T-helper 2 cell treated with Interferon-gamma antibody and Interleukin-4, amounts not matched to agents 5 μg/mL and 100 μg/mL, for 36 hours (primary cell): Measurements from ENCODE around the gene ATP6V0E2.
A peak's percentile ranks its signal among the peaks of the same experiment; 100 is the strongest.

Experiments
- DNase-seq: peaks from one replicate; pipeline ENCODE4 v3.0.0; 2021; ENCODE audit warnings: low spot score
- H3K27ac Mint-ChIP-seq: one replicate; pipeline ENCODE4 v1.8.0; 2021; ENCODE audit warnings: mild to moderate bottlenecking, mixed read lengths
- H3K27me3 Mint-ChIP-seq: one replicate; pipeline ENCODE4 v1.8.0; 2021; ENCODE audit warnings: low read depth, mixed read lengths
- H3K36me3 Mint-ChIP-seq: one replicate; pipeline ENCODE4 v1.8.0; 2021; ENCODE audit warnings: low read depth, mixed read lengths
- H3K4me1 Mint-ChIP-seq: one replicate; pipeline ENCODE4 v1.8.0; 2021; ENCODE audit warnings: low read depth, mixed read lengths
- H3K4me3 Mint-ChIP-seq: one replicate; pipeline ENCODE4 v1.8.0; 2022; ENCODE audit warnings: mild to moderate bottlenecking, moderate library complexity, mixed read lengths
- H3K9me3 Mint-ChIP-seq: one replicate; pipeline ENCODE4 v1.8.0; 2021; ENCODE audit warnings: mixed read lengths

ATP6V0E2 gene

DNA sequence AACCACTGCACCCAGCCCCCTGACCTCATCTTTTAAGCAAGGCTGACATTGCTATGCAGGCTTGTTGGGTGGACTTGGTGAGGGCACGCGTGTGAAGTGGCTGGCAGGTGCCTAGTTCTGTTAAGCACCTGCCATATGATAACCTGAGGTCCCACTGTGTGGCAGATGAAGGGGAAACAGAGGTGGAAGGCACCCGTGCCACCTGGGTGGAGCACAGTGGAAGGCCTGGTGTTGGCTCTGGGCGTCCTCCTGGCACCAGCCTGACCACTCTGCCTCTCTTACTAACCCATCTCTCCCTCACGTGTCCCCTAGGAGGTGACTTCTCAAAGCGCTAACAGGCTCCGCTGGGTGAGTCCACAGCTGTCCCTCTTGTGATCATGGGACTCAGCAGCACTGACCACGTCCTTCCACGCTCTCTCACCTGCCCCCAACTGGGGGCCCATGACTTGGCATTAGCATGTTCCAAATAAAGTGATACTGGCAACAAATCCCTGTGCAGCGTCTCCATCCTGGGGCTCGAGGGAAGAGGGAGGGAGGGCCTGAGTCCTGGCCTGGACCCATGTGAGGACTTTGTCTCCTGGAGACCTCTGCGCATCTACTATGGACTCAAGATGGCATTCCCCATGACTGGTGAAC is 40.2 kb upstream of the ATP6V0E2 start:
- H3K4me3 Mint-ChIP-seq = no peak overlapping the region
- no peak overlapping the region for H3K27ac Mint-ChIP-seq
- H3K9me3 Mint-ChIP-seq = no peaks in the 10 kb centered on the region
- peaks cover 5% of the 10 kb centered on the region for H3K4me1 Mint-ChIP-seq
- no peaks in the 10 kb centered on the region for H3K36me3 Mint-ChIP-seq
- peaks cover 12% of the 10 kb centered on the region for H3K27me3 Mint-ChIP-seq
- no peak for DNase-seq

GRCh38 chr7:149834601-149835000 is 39.2 kb upstream of the ATP6V0E2 start:
- Mint-ChIP-seq H3K4me1 (peaks cover 13% of the 10 kb centered on the region), H3K36me3 (peaks cover 2% of the 10 kb centered on the region), H3K27ac (no peak overlapping the region), H3K4me3 (no peak overlapping the region), H3K9me3 (no peaks in the 10 kb centered on the region), H3K27me3 (peaks cover 12% of the 10 kb centered on the region)
- no peak for DNase-seq

- no peak overlapping the region for H3K4me3 Mint-ChIP-seq
- peaks cover 17% of the 10 kb centered on the region for H3K4me1 Mint-ChIP-seq
- H3K36me3 Mint-ChIP-seq = peaks cover 3% of the 10 kb centered on the region
- peaks cover 12% of the 10 kb centered on the region for H3K27me3 Mint-ChIP-seq
- DNase-seq = no peak
- no peaks in the 10 kb centered on the region for H3K9me3 Mint-ChIP-seq
- no peak overlapping the region for H3K27ac Mint-ChIP-seq
These were observed 37.3 kb upstream of the ATP6V0E2 start for GRCh38 chr7:149836434-149836833.

DNA sequence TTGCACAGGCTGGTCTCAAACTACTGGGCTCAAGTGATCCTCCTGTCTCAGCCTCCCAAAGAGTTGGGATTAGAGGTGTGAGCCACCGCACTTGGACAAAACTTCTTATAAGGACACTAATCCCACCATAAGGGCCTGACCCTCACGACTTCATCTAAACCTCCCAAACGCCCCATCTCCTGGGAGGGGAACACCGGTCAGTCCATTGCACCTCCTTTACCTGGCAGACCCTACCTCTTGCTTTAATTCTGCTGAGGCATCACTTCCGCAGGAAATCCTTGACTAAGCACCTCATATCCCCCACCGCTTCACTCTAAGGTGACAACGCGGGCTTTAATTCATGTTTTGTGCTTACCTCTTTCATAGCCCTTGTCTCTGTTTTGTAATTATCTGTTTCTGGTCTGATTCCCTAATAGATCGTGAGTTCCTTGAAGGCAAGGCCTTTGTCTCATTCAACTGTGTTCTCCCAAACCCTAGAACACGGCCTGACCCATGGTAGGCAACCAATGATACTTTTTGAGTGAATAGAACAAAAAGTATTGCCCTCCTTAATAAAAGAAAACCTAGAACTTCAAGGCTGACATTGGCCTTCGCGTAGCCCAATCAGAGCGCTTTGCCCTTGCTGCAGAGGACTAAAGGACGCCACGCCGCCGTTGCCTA is 36.1 kb upstream of the ATP6V0E2 start:
- Mint-ChIP-seq H3K27ac (no peak overlapping the region), H3K36me3 (peaks cover 3% of the 10 kb centered on the region), H3K4me1 (peaks cover 18% of the 10 kb centered on the region), H3K27me3 (peaks cover 12% of the 10 kb centered on the region), H3K4me3 (peak overlapping the region; percentile 81), H3K9me3 (no peaks in the 10 kb centered on the region)
- no peak for DNase-seq

DNA sequence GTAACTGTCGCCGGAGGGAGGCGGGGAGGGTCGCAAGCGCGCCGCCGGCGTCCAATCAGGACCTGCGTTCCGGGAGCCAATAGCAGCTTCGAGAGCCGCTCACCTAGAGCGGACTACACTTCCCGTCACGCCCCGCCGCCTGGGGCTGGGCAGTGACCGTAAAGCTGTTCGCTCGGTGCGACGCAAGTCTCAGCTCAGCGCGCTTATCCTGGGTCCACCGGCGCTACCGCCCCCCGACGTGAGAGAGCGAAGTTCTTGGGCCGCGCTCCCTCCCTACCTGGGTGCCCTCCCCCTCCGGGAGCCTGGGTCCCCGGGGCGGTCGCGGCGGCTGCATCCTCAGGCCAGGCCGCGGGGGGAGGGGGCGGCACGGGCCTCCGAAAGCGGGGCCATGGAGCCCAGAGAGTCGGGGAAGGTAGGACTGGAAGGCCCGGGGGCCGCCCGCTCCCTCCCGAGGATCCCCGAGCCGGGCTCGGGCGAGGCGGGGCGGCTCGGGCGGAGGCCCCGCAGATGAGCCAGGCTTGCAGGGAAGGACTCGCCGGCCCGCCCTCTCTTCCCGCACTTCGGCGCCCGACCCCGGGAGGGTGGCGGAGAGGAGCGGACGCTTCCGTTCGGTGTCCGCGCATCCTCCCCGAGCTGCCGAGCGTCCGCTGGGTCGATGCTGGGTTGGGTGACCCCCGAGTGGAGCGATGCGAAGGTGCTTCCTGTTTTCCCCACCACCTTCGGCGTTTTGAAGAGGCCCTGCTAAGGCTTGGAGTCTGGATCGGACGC is 35.4 kb upstream of the ATP6V0E2 start, which contains the start of gene ZNF862:
Gene ZNF862, plus strand, starts transcription at position 152 of the 768 bp plus-strand sequence. Its CDS starts 237 bp downstream, at position 389.
- Mint-ChIP-seq H3K9me3 (no peaks in the 10 kb centered on the region), H3K4me1 (peaks cover 18% of the 10 kb centered on the region), H3K27ac (peak within 1 kb of the TSS; percentile 53), H3K27me3 (peaks cover 12% of the 10 kb centered on the region), H3K4me3 (peak within 1 kb of the TSS; percentile 87), H3K36me3 (peaks cover 3% of the 10 kb centered on the region)
- DNase-seq = peak; percentile 96

GRCh38 chr7:149838992-149839408 is 34.8 kb upstream of the ATP6V0E2 start:
- peak overlapping the region; percentile 87 for H3K4me3 Mint-ChIP-seq
- H3K27me3 Mint-ChIP-seq = peaks cover 12% of the 10 kb centered on the region
- H3K36me3 Mint-ChIP-seq = peaks cover 3% of the 10 kb centered on the region
- peak overlapping the region; percentile 53 for H3K27ac Mint-ChIP-seq
- H3K9me3 Mint-ChIP-seq = no peaks in the 10 kb centered on the region
- no peak for DNase-seq
- H3K4me1 Mint-ChIP-seq = peaks cover 18% of the 10 kb centered on the region

DNA sequence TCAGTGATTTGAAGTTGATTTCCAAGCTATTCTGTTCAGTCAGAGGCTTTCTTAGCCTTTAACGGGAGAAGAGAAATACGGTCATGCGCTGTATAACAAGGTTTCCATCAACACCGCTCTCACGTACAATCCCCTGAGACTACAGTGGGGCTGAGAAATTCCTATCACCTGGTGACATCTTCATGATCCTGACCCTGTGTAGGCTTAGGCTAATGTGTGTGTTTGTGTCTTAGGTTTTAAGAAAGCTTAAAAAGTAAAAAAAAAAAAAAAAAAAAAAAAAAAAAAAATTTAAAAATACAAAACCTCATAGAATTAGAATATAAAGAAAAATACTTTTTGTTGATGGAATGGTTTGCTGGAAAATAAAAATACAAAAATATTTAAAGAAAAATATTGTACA is 33.8 kb upstream of the ATP6V0E2 start:
- Mint-ChIP-seq H3K27me3 (peaks cover 5% of the 10 kb centered on the region), H3K27ac (no peak overlapping the region), H3K4me1 (peaks cover 18% of the 10 kb centered on the region), H3K4me3 (no peak overlapping the region), H3K36me3 (peaks cover 3% of the 10 kb centered on the region), H3K9me3 (no peaks in the 10 kb centered on the region)
- DNase-seq = no peak

GRCh38 chr7:149843566-149843965 is 30.2 kb upstream of the ATP6V0E2 start:
- Mint-ChIP-seq H3K4me3 (no peak overlapping the region), H3K4me1 (peaks cover 13% of the 10 kb centered on the region), H3K27ac (no peak overlapping the region), H3K36me3 (peaks cover 12% of the 10 kb centered on the region), H3K9me3 (no peaks in the 10 kb centered on the region), H3K27me3 (no peaks in the 10 kb centered on the region)
- DNase-seq = no peak

GRCh38 chr7:149844445-149844844 is 29.3 kb upstream of the ATP6V0E2 start:
- no peak for DNase-seq
- Mint-ChIP-seq H3K27ac (no peak overlapping the region), H3K27me3 (no peaks in the 10 kb centered on the region), H3K9me3 (no peaks in the 10 kb centered on the region), H3K4me3 (no peak overlapping the region), H3K4me1 (peaks cover 6% of the 10 kb centered on the region), H3K36me3 (peaks cover 11% of the 10 kb centered on the region)

DNA sequence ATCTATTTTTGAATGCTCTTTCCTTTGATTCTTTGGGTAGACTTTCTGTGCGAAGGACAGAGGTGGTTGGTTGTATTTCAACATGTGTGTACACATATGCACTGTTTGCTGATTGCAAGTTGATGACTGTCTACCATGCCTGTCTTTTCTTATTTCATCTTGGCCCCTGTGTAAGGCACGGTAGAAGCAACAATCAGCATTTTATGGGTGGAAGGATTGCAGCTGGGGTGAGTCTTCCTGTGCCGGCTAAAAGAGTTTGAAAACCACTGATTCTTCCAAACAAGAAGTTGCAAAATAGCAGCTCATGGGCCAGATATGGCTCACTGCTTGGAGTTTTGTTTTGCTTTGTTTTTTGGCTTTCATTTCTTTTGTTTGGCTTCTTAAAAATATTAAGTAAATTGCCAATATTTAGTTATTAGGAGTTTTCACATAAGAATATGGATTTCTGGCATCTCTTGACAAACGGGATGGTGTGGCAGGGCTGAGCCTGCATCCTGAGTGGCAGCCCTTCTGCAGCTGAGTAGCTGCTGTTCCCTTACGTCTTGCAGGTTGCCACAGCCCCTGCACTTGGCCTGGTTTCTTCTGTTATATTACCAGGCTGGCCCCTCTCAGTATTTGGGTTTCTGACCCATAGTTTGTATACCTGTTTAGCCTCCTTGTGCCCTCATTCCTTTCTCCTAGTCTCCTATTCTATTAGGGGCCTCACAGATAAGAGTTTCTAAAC is 28.4 kb upstream of the ATP6V0E2 start:
- no peak for DNase-seq
- peaks cover 4% of the 10 kb centered on the region for H3K4me1 Mint-ChIP-seq
- H3K4me3 Mint-ChIP-seq = no peak overlapping the region
- no peak overlapping the region for H3K27ac Mint-ChIP-seq
- H3K27me3 Mint-ChIP-seq = no peaks in the 10 kb centered on the region
- no peaks in the 10 kb centered on the region for H3K9me3 Mint-ChIP-seq
- peaks cover 9% of the 10 kb centered on the region for H3K36me3 Mint-ChIP-seq

DNA sequence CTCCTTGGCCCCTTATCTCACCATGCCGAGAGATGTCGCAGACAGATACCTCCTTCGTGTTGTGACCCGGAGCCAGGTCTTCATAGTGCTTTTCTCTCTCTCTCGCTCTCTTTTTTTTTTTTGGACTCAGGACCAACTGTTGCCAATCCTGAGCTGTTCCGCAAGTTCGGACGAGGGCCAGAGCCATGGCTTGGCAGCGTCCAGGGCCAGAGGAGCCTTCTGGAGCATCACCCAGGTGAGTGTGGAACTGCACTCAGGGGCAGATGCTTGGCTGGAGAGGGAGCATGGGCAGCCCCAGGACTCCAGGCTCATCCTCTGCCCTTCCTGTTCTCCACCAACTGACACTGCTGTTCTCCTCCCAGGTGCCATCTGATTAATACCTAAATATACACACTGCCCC is 27.7 kb upstream of the ATP6V0E2 start:
- H3K4me1 Mint-ChIP-seq = peaks cover 3% of the 10 kb centered on the region
- no peak for DNase-seq
- H3K36me3 Mint-ChIP-seq = peaks cover 9% of the 10 kb centered on the region
- no peaks in the 10 kb centered on the region for H3K9me3 Mint-ChIP-seq
- H3K27ac Mint-ChIP-seq = no peak overlapping the region
- H3K27me3 Mint-ChIP-seq = no peaks in the 10 kb centered on the region
- H3K4me3 Mint-ChIP-seq = no peak overlapping the region

DNA sequence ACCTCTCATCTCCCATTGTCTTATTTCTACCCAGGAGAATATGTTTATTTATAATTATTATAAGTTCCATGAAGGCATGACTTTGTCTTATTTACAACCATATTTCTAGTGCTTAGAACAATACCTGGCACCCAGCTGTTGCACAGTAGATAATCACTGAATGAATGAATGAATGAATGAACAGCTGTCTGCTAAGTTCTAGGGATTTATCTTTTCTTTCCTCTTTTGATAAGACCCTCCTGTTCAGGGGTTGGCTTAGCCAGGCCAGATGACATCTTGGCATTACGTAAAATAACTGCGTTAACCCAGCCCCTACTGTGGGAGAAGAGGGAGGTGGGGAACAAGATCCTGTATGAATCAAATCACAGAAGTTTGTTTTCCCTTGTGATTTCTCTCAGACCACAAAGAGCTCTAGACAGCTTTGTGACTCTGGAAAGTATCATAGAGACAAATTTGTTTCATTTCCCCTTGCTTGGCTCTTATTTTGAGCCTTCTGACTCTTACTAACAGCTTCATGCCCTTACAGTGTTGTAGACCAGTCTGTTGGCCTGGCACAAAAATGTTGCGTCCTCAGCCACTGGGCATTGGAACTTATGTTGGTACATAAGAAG is 27.2 kb upstream of the ATP6V0E2 start:
- DNase-seq = no peak
- Mint-ChIP-seq H3K4me1 (peaks cover 3% of the 10 kb centered on the region), H3K36me3 (peaks cover 9% of the 10 kb centered on the region), H3K9me3 (no peaks in the 10 kb centered on the region), H3K27ac (no peak overlapping the region), H3K4me3 (no peak overlapping the region), H3K27me3 (no peaks in the 10 kb centered on the region)

GRCh38 chr7:149849174-149849573 is 24.6 kb upstream of the ATP6V0E2 start:
- no peak overlapping the region for H3K4me3 Mint-ChIP-seq
- peaks cover 2% of the 10 kb centered on the region for H3K4me1 Mint-ChIP-seq
- peaks cover 11% of the 10 kb centered on the region for H3K36me3 Mint-ChIP-seq
- no peaks in the 10 kb centered on the region for H3K9me3 Mint-ChIP-seq
- DNase-seq = no peak
- H3K27ac Mint-ChIP-seq = no peak overlapping the region
- H3K27me3 Mint-ChIP-seq = no peaks in the 10 kb centered on the region
